Erythroblast (primary cell): ENCODE data around the gene TXNL4A.

Experiments
- GATA1 ChIP-seq: IDR thresholded peaks from 2 replicates; pipeline ENCODE4 v1.6.1; 2011; ENCODE audit warnings: low read depth, mild to moderate bottlenecking, control low read depth, low read length, moderate library complexity
- POLR2A ChIP-seq: IDR thresholded peaks from 2 replicates; pipeline ENCODE4 v1.6.1; 2011; ENCODE audit warnings: mild to moderate bottlenecking, low read length

- TF ChIP-seq POLR2A (no peak), GATA1 (no peak)
Measured at GRCh38 chr18:79927607-79928562, 60.5 kb downstream of the TXNL4A start.
